ENCODE data around the gene ANAPC16.

ANAPC16 gene

GRCh38 chr10:72229261-72230251, 13.7 kb downstream of the ANAPC16 start:
- 91% methylated on average over 7 of the region's 8 CpGs for WGBS
- no peak overlapping the region for H3K27ac ChIP-seq (ENCODE audit: low read depth, low read length)
- no peaks in the 10 kb centered on the region for H3K27me3 ChIP-seq (ENCODE audit: insufficient read depth, low read length)
- H3K4me1 ChIP-seq (ENCODE audit: insufficient read depth, low read length): peaks cover 7% of the 10 kb centered on the region; the same call in 1 of the 2 replicates
- no peak overlapping the region for H3K4me3 ChIP-seq (ENCODE audit: low read length)
- H3K9ac ChIP-seq (ENCODE audit: low read depth, low read length): no peak overlapping the region
- H3K36me3 ChIP-seq (ENCODE audit: insufficient read depth, low read length): peaks cover 51% of the 10 kb centered on the region
- no peaks in the 10 kb centered on the region for H3K9me3 ChIP-seq (ENCODE audit: insufficient read depth, low read depth, low read length)

- Histone ChIP-seq H3K27ac (ENCODE audit: low read depth, low read length) (no peak overlapping the region), H3K9ac (ENCODE audit: low read depth, low read length) (no peak overlapping the region), H3K27me3 (ENCODE audit: insufficient read depth, low read length) (no peaks in the 10 kb centered on the region), H3K4me3 (ENCODE audit: low read length) (no peak overlapping the region), H3K4me1 (ENCODE audit: insufficient read depth, low read length) (no peaks in the 10 kb centered on the region), H3K9me3 (ENCODE audit: insufficient read depth, low read depth, low read length) (no peaks in the 10 kb centered on the region), H3K36me3 (ENCODE audit: insufficient read depth, low read length) (peaks cover 47% of the 10 kb centered on the region)
Observed at GRCh38 chr10:72233621-72234020, 17.8 kb downstream of the ANAPC16 start.

- WGBS: 94% methylated on average over 6 of the region's 6 CpGs
- Histone ChIP-seq H3K9ac (ENCODE audit: low read depth, low read length) (no peak overlapping the region), H3K9me3 (ENCODE audit: insufficient read depth, low read depth, low read length) (no peaks in the 10 kb centered on the region), H3K27me3 (ENCODE audit: insufficient read depth, low read length) (no peaks in the 10 kb centered on the region), H3K36me3 (ENCODE audit: insufficient read depth, low read length) (peaks cover 42% of the 10 kb centered on the region), H3K4me1 (ENCODE audit: insufficient read depth, low read length) (no peaks in the 10 kb centered on the region), H3K4me3 (ENCODE audit: low read length) (no peak overlapping the region), H3K27ac (ENCODE audit: low read depth, low read length) (no peak overlapping the region)
Observed at GRCh38 chr10:72234560-72235095, 18.8 kb downstream of the ANAPC16 start.

DNA sequence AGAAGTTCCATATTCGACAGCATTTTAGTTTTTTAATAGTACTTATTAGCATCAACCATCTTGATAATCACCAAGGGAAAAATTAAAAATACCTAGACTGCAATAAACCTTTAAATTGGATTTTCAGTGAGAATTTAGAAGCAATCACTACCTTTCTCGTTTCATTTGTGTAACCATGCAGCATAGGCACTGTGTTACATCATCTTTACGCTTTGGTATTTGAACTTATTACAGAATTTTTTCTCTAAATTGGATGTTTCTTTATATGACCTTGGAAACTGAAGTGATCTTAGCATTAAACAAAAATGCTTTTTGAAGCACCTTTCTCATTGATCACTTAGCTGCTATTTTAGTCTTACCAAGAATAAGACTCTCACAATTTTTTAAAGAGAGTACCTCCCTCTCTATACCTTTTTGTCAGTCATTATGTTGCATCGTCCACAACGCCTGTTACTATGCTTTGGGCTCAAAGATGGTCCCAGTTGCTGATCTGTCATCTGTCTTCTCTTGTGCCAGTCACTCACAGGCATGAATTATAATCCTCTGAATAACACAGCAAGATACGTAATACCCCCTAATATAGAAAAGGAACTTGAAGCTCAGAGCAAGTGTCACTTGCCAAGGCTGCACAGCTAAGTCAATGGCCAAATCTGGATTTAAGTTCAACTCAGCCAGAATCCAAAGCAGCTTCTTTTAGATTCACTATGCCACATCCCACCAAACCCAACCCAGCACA, 19.9 kb downstream of the ANAPC16 start:
- WGBS: 95% methylated on average over 6 of the region's 6 CpGs
- H3K27me3 ChIP-seq (ENCODE audit: insufficient read depth, low read length): no peaks in the 10 kb centered on the region
- H3K9me3 ChIP-seq (ENCODE audit: insufficient read depth, low read depth, low read length): no peaks in the 10 kb centered on the region
- H3K27ac ChIP-seq (ENCODE audit: low read depth, low read length): no peak overlapping the region
- no peak overlapping the region for H3K4me3 ChIP-seq (ENCODE audit: low read length)
- no peaks in the 10 kb centered on the region for H3K4me1 ChIP-seq (ENCODE audit: insufficient read depth, low read length)
- peaks cover 32% of the 10 kb centered on the region for H3K36me3 ChIP-seq (ENCODE audit: insufficient read depth, low read length)
- no peak overlapping the region for H3K9ac ChIP-seq (ENCODE audit: low read depth, low read length)

- Histone ChIP-seq H3K9ac (ENCODE audit: low read depth, low read length) (no peak overlapping the region), H3K4me3 (ENCODE audit: low read length) (no peak overlapping the region), H3K36me3 (ENCODE audit: insufficient read depth, low read length) (peaks cover 15% of the 10 kb centered on the region), H3K4me1 (ENCODE audit: insufficient read depth, low read length) (no peaks in the 10 kb centered on the region), H3K9me3 (ENCODE audit: insufficient read depth, low read depth, low read length) (no peaks in the 10 kb centered on the region), H3K27me3 (ENCODE audit: insufficient read depth, low read length) (no peaks in the 10 kb centered on the region), H3K27ac (ENCODE audit: low read depth, low read length) (no peak overlapping the region)
- WGBS: 93% methylated on average over 13 of the region's 13 CpGs
Observed at GRCh38 chr10:72238392-72239175, 22.8 kb downstream of the ANAPC16 start.

GRCh38 chr10:72239409-72239808, 23.6 kb downstream of the ANAPC16 start:
- no CpG with 5 or more reads among the region's 1 CpG for WGBS
- Histone ChIP-seq H3K36me3 (ENCODE audit: insufficient read depth, low read length) (peaks cover 8% of the 10 kb centered on the region), H3K9me3 (ENCODE audit: insufficient read depth, low read depth, low read length) (no peaks in the 10 kb centered on the region), H3K27ac (ENCODE audit: low read depth, low read length) (no peak overlapping the region), H3K4me3 (ENCODE audit: low read length) (no peak overlapping the region), H3K4me1 (ENCODE audit: insufficient read depth, low read length) (no peaks in the 10 kb centered on the region), H3K9ac (ENCODE audit: low read depth, low read length) (no peak overlapping the region), H3K27me3 (ENCODE audit: insufficient read depth, low read length) (no peaks in the 10 kb centered on the region)

DNA sequence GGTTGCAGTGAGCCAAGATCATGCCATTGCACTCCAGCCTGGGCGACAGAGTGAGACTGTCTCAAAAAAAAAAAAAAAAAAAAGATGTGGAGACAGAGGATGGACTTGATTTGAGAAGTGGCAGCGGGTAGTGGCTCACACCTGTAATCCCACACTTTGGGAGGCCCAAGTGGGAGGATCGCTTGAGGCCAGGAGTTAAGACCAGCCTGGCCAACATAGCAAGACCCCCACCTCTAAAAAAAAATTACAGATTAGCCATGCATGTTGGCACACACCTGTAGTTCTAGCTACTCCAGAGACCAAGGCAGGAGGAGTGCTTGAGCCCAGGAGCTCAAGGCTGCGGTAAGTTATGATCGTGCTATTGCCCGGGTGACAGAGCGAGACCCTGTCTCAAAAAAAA, 24.6 kb downstream of the ANAPC16 start:
- no peaks in the 10 kb centered on the region for H3K27me3 ChIP-seq (ENCODE audit: insufficient read depth, low read length)
- no peaks in the 10 kb centered on the region for H3K9me3 ChIP-seq (ENCODE audit: insufficient read depth, low read depth, low read length)
- no peak overlapping the region for H3K4me3 ChIP-seq (ENCODE audit: low read length)
- H3K4me1 ChIP-seq (ENCODE audit: insufficient read depth, low read length): no peaks in the 10 kb centered on the region
- H3K27ac ChIP-seq (ENCODE audit: low read depth, low read length): no peak overlapping the region
- WGBS: 95% methylated on average over 7 of the region's 7 CpGs
- peaks cover under 1% of the 10 kb centered on the region; the same call in 1 of the 2 replicates for H3K36me3 ChIP-seq (ENCODE audit: insufficient read depth, low read length)
- no peak overlapping the region for H3K9ac ChIP-seq (ENCODE audit: low read depth, low read length)

DNA sequence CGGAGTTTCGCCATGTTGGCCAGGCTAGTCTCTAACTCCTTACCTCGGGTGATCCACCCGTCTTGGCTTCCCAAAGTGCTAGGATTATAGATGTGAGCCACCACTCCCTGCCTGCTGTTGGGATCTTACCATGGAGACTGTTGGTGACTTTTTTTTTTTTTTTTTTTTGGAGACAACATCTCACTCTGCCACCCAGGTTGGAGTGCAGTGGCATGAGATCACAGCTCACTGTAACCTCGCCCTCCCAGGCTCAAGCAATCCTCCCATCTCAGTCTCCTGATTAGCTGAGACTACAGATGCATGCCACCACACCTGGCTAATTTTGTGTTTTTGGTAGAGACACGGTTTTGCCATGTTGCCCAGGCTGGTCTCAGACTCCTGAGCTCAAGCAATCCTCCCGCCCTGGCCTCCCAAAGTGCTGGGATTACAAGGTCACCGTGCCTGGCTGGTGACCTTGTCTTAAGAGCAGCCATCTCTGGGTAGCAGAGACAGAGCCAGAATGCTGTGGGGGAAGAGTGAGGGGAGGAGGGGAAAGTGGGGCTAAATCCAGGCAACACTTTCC, 26.0 kb downstream of the ANAPC16 start:
- H3K4me1 ChIP-seq (ENCODE audit: insufficient read depth, low read length): no peaks in the 10 kb centered on the region
- H3K9ac ChIP-seq (ENCODE audit: low read depth, low read length): no peak overlapping the region
- no peaks in the 10 kb centered on the region for H3K9me3 ChIP-seq (ENCODE audit: insufficient read depth, low read depth, low read length)
- no peaks in the 10 kb centered on the region for H3K36me3 ChIP-seq (ENCODE audit: insufficient read depth, low read length)
- H3K27ac ChIP-seq (ENCODE audit: low read depth, low read length): no peak overlapping the region
- no peaks in the 10 kb centered on the region for H3K27me3 ChIP-seq (ENCODE audit: insufficient read depth, low read length)
- H3K4me3 ChIP-seq (ENCODE audit: low read length): no peak overlapping the region
- WGBS: 92% methylated on average over 8 of the region's 8 CpGs

GRCh38 chr10:72242675-72243074, 26.9 kb downstream of the ANAPC16 start:
- Histone ChIP-seq H3K9me3 (ENCODE audit: insufficient read depth, low read depth, low read length) (no peaks in the 10 kb centered on the region), H3K9ac (ENCODE audit: low read depth, low read length) (no peak overlapping the region), H3K4me3 (ENCODE audit: low read length) (no peak overlapping the region), H3K36me3 (ENCODE audit: insufficient read depth, low read length) (no peaks in the 10 kb centered on the region), H3K27ac (ENCODE audit: low read depth, low read length) (no peak overlapping the region), H3K4me1 (ENCODE audit: insufficient read depth, low read length) (peaks cover under 1% of the 10 kb centered on the region; the same call in 1 of the 2 replicates), H3K27me3 (ENCODE audit: insufficient read depth, low read length) (no peaks in the 10 kb centered on the region)
- 53% methylated on average over 4 of the region's 4 CpGs for WGBS

DNA sequence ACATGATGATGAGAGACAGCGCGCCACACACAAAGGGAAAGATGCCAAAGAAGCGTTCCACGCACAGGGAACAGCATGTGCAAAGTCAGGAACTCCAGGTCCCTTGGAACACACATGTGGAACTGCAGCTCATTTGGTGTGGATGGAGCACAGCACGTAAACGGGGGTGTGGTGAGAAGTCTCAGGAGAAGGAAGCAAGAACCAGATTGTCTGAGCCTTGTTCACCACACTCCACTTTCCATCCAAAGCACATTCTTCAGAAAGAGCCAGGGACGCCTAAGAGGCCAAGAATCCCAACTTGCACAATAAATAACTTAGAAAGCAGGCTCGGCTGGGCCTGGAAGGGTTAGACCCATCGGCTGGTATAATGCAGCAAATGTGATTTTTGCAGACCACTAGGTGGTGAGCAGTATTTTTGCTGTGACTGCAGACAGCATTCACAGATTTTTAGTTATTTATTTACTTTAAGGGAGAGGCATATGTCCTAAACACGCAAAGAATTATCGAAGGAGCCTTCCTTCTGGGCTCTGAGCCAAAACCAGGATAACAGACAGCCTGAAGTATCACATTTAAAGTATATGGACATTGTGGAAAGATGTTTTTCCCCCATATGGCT, 28.1 kb downstream of the ANAPC16 start:
- WGBS: 90% methylated on average over 11 of the region's 11 CpGs
- no peaks in the 10 kb centered on the region for H3K27me3 ChIP-seq (ENCODE audit: insufficient read depth, low read length)
- no peak overlapping the region for H3K27ac ChIP-seq (ENCODE audit: low read depth, low read length)
- peaks cover 12% of the 10 kb centered on the region for H3K4me1 ChIP-seq (ENCODE audit: insufficient read depth, low read length)
- no peak overlapping the region for H3K4me3 ChIP-seq (ENCODE audit: low read length)
- no peaks in the 10 kb centered on the region for H3K36me3 ChIP-seq (ENCODE audit: insufficient read depth, low read length)
- no peak overlapping the region for H3K9ac ChIP-seq (ENCODE audit: low read depth, low read length)
- H3K9me3 ChIP-seq (ENCODE audit: insufficient read depth, low read depth, low read length): no peaks in the 10 kb centered on the region
